Stimulated activated CD4-positive, alpha-beta T cell treated with anti-CD3 and anti-CD28 coated beads, Interleukin-4, amount 100 ng/mL, for 48 hours (primary cell): ENCODE results near the gene PGAP2.
"Not testable (repeated sequence)": the region's sequence is repeated elsewhere in the genome, so short reads cannot be mapped to it uniquely, and the experiment has no call there.

Source experiments
- DNase-seq, 2 donors: peaks; one replicate each; pipeline ENCODE4 v3.0.0-alpha.2; 2020; ENCODE audit warnings: low read depth in 2 of 2

The PGAP2 gene

GRCh38 chr11:3807909-3808860 is at the start of gene PGAP2:
Gene PGAP2, plus strand, starts transcription at chr11:3808560. Its CDS starts 2,700 bp downstream, at chr11:3811260.
- peak; percentile 48 for DNase-seq

GRCh38 chr11:3764266-3764665 is 44.1 kb upstream of the PGAP2 start:
- no peak for DNase-seq

GRCh38 chr11:3766836-3767235 is 41.5 kb upstream of the PGAP2 start:
- not testable (repeated sequence) for DNase-seq

GRCh38 chr11:3767536-3767935 is 40.8 kb upstream of the PGAP2 start:
- DNase-seq: no peak

GRCh38 chr11:3773180-3773579 is 35.2 kb upstream of the PGAP2 start:
- DNase-seq: no peak

GRCh38 chr11:3775736-3776406 is 32.5 kb upstream of the PGAP2 start:
- DNase-seq: no peak

GRCh38 chr11:3781423-3781822 is 26.9 kb upstream of the PGAP2 start:
- DNase-seq: no peak

- no peak for DNase-seq
Observed at GRCh38 chr11:3782963-3783362, 25.4 kb upstream of the PGAP2 start.

GRCh38 chr11:3783611-3784010 is 24.7 kb upstream of the PGAP2 start:
- no peak for DNase-seq

- no peak for DNase-seq
Observed at GRCh38 chr11:3786781-3787428, 21.5 kb upstream of the PGAP2 start.

GRCh38 chr11:3794387-3794786 is 14.0 kb upstream of the PGAP2 start:
- DNase-seq: not testable (repeated sequence)

GRCh38 chr11:3795131-3796001 is 13.0 kb upstream of the PGAP2 start:
- no peak for DNase-seq

- no peak for DNase-seq
Observed at GRCh38 chr11:3796002-3796311, 12.4 kb upstream of the PGAP2 start.

- no peak for DNase-seq
Observed at GRCh38 chr11:3796346-3796745, 12.0 kb upstream of the PGAP2 start.

GRCh38 chr11:3796801-3797328 is 11.5 kb upstream of the PGAP2 start:
- DNase-seq: no peak

- DNase-seq: peak; percentile 98 to 99
Observed at GRCh38 chr11:3797329-3798090, 10.8 kb upstream of the PGAP2 start, which contains the start of gene NUP98. Gene NUP98, minus strand, starts transcription at chr11:3797554. Its CDS starts 15,437 bp downstream, at chr11:3782117.

- no peak for DNase-seq
Observed at GRCh38 chr11:3799143-3799542, 9.2 kb upstream of the PGAP2 start.

GRCh38 chr11:3799873-3800272 is 8.5 kb upstream of the PGAP2 start:
- DNase-seq: no peak

GRCh38 chr11:3802011-3802790 is 6.2 kb upstream of the PGAP2 start:
- DNase-seq: no peak
